Nephron progenitor cell (in vitro differentiated cells): Measurements from ENCODE around the gene SMARCA4.
A peak's percentile ranks its signal among the peaks of the same experiment; 100 is the strongest.
"Not testable (repeated sequence)": the region's sequence is repeated elsewhere in the genome, so short reads cannot be mapped to it uniquely, and the experiment has no call there.

Source experiments
- DNase-seq: peaks from one replicate; pipeline ENCODE4 v3.0.0; 2021
- H3K27ac Mint-ChIP-seq: 2 replicates; pipeline ENCODE4 v1.8.0; 2021; ENCODE audit warnings: mild to moderate bottlenecking, moderate library complexity, mixed read lengths
- H3K27me3 Mint-ChIP-seq: 2 replicates; pipeline ENCODE4 v1.8.0; 2021; ENCODE audit warnings: mild to moderate bottlenecking, low read depth, mixed read lengths; ENCODE audit not compliant: poor library complexity
- H3K36me3 Mint-ChIP-seq: 2 replicates; pipeline ENCODE4 v1.8.0; 2021; ENCODE audit warnings: low read depth, mixed read lengths
- H3K4me1 Mint-ChIP-seq: 2 replicates; pipeline ENCODE4 v1.8.0; 2021; ENCODE audit warnings: mixed read lengths
- H3K4me3 Mint-ChIP-seq: 2 replicates; pipeline ENCODE4 v1.8.0; 2021; ENCODE audit warnings: mild to moderate bottlenecking, moderate library complexity, mixed read lengths
- H3K9me3 Mint-ChIP-seq: 2 replicates; pipeline ENCODE4 v1.8.0; 2021; ENCODE audit warnings: mild to moderate bottlenecking, moderate library complexity, mixed read lengths
- TF ChIP-seq, protein P1 (sequence below): fragments of 200-600 bp; sonication (generic); IDR thresholded peaks from 2 replicates; pipeline ENCODE4 v1.5.0; 2021; ENCODE audit warnings: antibody characterized with exemption

Gene SMARCA4

DNA sequence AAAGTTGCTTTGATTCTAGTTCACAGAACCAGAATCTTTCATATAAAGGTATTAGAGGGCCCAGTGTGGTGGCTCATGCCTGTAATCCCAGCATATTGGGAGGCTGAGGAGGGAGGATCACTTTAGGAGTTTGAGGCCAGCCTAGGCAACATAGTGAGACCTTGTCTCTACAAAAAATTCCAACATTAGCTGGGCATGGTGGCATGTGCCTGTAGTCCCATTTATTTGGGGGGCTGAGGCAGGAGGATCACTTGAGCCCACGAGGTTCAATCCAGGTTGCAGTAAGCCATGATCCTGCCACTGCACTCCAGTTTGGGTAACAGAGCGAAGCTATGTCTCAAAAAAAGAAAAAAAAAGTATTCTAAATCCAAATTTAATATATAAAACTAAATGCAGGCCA, 137.5 kb downstream of the SMARCA4 start:
- H3K27ac Mint-ChIP-seq: no peak overlapping the region
- TF ChIP-seq, protein P1, sequence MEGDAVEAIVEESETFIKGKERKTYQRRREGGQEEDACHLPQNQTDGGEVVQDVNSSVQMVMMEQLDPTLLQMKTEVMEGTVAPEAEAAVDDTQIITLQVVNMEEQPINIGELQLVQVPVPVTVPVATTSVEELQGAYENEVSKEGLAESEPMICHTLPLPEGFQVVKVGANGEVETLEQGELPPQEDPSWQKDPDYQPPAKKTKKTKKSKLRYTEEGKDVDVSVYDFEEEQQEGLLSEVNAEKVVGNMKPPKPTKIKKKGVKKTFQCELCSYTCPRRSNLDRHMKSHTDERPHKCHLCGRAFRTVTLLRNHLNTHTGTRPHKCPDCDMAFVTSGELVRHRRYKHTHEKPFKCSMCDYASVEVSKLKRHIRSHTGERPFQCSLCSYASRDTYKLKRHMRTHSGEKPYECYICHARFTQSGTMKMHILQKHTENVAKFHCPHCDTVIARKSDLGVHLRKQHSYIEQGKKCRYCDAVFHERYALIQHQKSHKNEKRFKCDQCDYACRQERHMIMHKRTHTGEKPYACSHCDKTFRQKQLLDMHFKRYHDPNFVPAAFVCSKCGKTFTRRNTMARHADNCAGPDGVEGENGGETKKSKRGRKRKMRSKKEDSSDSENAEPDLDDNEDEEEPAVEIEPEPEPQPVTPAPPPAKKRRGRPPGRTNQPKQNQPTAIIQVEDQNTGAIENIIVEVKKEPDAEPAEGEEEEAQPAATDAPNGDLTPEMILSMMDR: no peak
- H3K27me3 Mint-ChIP-seq: no peaks in the 10 kb centered on the region
- H3K36me3 Mint-ChIP-seq: peaks cover 92% of the 10 kb centered on the region
- no peak overlapping the region for H3K4me3 Mint-ChIP-seq
- no peak for DNase-seq
- H3K9me3 Mint-ChIP-seq: no peaks in the 10 kb centered on the region
- peaks cover 14% of the 10 kb centered on the region for H3K4me1 Mint-ChIP-seq

DNA sequence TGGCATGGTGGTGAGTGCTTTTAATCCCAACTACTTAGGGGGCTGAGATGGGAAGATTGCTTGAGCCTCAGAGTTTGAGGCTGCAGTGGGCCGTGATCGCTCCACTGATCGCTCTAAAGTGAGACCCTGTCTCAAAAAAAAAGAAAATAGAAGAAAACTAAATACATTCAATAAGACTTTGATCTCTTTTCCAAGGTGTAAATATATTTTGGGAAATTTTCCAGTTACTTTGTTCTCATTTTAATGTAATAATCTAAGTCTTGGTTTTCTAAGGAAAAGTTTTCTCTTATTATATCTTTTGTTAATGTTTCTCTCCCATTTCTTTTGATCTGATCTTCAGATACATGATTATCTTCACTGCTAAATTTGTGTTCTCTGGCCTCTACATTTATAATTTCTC, 138.0 kb downstream of the SMARCA4 start:
- peaks cover 9% of the 10 kb centered on the region for H3K4me1 Mint-ChIP-seq
- TF ChIP-seq, protein P1: no peak
- H3K9me3 Mint-ChIP-seq: no peaks in the 10 kb centered on the region
- no peak overlapping the region for H3K4me3 Mint-ChIP-seq
- H3K36me3 Mint-ChIP-seq: peaks cover 92% of the 10 kb centered on the region
- H3K27me3 Mint-ChIP-seq: no peaks in the 10 kb centered on the region
- H3K27ac Mint-ChIP-seq: no peak overlapping the region
- DNase-seq: no peak

DNA sequence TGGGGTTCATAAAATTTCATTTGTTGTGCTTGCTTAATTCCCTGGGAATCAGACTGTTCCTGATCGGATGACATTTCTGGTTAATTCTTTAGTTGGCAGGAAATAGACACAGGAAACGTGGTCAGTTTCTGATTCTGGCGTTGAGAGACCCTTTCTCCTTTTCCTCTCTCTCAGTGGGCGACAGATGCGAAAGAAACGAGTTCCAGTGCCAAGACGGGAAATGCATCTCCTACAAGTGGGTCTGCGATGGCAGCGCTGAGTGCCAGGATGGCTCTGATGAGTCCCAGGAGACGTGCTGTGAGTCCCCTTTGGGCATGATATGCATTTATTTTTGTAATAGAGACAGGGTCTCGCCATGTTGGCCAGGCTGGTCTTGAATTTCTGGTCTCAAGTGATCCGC, 139.2 kb downstream of the SMARCA4 start:
- Mint-ChIP-seq H3K4me3 (no peak overlapping the region), H3K9me3 (no peaks in the 10 kb centered on the region), H3K4me1 (peaks cover 2% of the 10 kb centered on the region), H3K27ac (peak overlapping the region; percentile 42), H3K36me3 (peaks cover 92% of the 10 kb centered on the region), H3K27me3 (no peaks in the 10 kb centered on the region)
- DNase-seq: no peak
- TF ChIP-seq, protein P1: no peak

- TF ChIP-seq, protein P1: no peak
- Mint-ChIP-seq H3K4me3 (no peak overlapping the region), H3K27ac (no peak overlapping the region), H3K4me1 (no peaks in the 10 kb centered on the region), H3K27me3 (no peaks in the 10 kb centered on the region), H3K9me3 (no peaks in the 10 kb centered on the region), H3K36me3 (peaks cover 88% of the 10 kb centered on the region)
- DNase-seq: no peak
Observed at GRCh38 chr19:11101057-11101456, 140.2 kb downstream of the SMARCA4 start.

DNA sequence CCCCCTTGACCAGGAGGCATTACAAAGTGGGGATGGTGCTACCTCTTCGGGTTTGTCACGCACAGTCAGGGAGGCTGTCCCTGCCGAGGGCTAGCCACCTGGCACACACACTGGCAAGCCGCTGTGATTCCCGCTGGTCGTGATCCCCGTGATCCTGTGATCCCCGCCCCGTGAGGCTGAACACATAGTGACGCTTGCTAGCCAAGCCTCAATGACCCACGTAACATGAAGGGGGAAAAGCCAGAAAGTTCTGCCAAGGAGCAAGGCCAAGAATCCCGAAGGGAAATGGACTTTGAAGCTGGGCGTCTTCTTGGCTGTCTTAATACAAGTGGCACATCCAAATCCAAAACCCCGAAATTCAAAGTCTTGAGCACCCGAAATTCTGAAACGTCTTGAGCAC, 142.1 kb downstream of the SMARCA4 start:
- H3K27me3 Mint-ChIP-seq: no peaks in the 10 kb centered on the region
- H3K36me3 Mint-ChIP-seq: peaks cover 80% of the 10 kb centered on the region
- TF ChIP-seq, protein P1: no peak
- no peaks in the 10 kb centered on the region for H3K9me3 Mint-ChIP-seq
- no peak for DNase-seq
- H3K4me3 Mint-ChIP-seq: no peak overlapping the region
- peak overlapping the region; percentile 54 for H3K27ac Mint-ChIP-seq
- H3K4me1 Mint-ChIP-seq: no peaks in the 10 kb centered on the region

DNA sequence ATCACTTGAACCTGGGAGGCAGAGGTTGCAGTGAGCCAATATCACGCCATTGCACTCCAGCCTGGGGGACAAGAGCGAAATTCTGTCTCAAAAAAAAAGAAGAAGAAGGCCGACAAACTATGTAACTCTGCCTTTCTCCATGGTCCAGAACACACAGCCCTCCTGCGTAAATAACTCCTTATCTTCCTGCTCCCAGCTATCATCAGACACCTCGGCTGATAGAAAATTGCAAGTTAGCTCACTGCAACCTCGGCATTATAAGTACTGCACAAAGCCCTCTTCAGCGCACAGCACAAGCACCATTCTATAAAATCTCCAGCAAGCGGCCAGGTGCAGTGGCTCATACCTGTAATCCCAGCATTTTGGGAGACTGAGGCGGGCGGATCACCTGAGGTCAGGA, 142.8 kb downstream of the SMARCA4 start:
- Mint-ChIP-seq H3K36me3 (peaks cover 80% of the 10 kb centered on the region), H3K27ac (peak overlapping the region; percentile 54)
- not testable (repeated sequence) for DNase-seq, H3K27me3 Mint-ChIP-seq, H3K4me3 Mint-ChIP-seq, H3K4me1 Mint-ChIP-seq, H3K9me3 Mint-ChIP-seq
